Measurements from ENCODE around the gene DAP3.

- TF ChIP-seq EP300 (IDR thresholded peaks at IDR 0.05; ENCODE audit: borderline replicate concordance in 1 of 2, low read depth in 2 of 2, low read length in 2 of 2), result no peak
- no peak for TF ChIP-seq CTCF (IDR thresholded peaks at IDR 0.05; ENCODE audit: control extremely low read depth in 1 of 3, insufficient read depth in 1 of 3, low read depth in 1 of 3, low read length in 3 of 3)
- TF ChIP-seq USF2 (IDR thresholded peaks at IDR 0.05; ENCODE audit: low read length), result no peak
- TF ChIP-seq SP1 (IDR thresholded peaks at IDR 0.05; ENCODE audit: low read depth, low read length), result no peak
Observed at GRCh38 chr1:155646307-155646706, 42.6 kb upstream of the DAP3 start.
